CD4-positive, alpha-beta T cell treated with Interleukin-2 at 100 ng/mL for 4 hours (primary cell): ENCODE measurements around the gene KHSRP.
A peak's percentile ranks its signal among the peaks of the same experiment; 100 is the strongest.

Experiments
- DNase-seq: peaks from one replicate; pipeline ENCODE4 v3.0.0-alpha.2; 2020; ENCODE audit warnings: low spot score

Gene KHSRP

DNA sequence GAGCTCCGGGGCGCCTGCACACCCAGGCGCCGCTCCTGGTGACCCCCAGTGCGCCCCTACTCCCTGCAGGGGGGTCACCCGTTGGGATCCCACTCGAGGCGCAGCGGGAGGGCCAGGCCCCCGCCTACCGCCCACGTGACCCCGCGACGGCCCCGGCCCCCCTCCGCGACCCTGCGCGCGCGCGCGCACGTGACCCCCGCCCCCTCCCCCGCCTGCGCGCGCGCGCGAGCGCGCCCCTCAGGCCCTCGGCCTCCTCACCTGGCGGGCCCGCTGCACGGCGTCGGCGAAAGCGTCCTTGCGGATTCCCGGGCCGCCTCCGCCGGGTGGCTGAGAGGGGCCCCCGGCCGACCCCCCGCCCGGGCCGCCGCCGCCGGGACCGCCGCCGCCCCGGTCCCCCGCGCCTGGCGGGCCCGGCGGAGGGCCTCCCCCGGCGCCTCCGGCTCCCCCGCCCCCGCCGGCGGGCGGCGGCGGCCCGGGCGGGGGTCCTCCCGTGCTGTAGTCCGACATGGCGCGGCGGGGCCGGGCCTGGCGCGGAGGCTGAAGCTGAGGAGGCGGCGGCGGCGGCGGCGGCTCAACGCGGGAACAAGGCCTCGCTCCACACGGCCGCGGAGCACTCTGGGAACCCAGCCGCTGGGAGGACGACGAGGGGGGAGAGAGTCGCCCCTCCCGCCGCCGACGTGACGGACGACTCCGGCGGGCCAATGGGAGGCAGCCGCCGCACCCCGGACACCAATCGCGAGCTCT lies at the start of gene KHSRP:
Gene KHSRP, minus strand, starts transcription at position 617 of the 744 bp plus-strand sequence. Its CDS starts 110 bp downstream, at position 507.
- DNase-seq = no peak

DNA sequence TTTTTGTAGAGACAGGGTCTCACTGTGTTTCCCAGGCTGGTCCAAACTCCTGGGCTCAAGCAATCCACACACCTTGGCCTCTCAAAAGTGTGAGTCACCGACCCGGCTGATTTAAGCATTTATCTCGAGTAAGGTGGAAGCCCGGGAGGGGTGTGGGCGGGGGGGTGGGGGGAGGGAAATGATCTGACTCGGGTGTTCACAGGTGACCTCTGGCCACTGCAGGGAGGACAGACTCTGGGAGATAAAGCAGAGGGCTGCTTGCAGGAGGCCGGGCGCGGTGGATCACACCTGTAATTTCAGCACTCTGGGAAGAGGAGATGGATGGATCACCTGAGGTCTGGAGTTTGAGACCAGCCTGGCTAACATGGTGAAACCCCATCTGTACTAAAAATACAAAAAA lies 49.0 kb upstream of the KHSRP start:
- DNase-seq = no peak

- no peak for DNase-seq
Observed at GRCh38 chr19:6472713-6473112, 48.1 kb upstream of the KHSRP start.

DNA sequence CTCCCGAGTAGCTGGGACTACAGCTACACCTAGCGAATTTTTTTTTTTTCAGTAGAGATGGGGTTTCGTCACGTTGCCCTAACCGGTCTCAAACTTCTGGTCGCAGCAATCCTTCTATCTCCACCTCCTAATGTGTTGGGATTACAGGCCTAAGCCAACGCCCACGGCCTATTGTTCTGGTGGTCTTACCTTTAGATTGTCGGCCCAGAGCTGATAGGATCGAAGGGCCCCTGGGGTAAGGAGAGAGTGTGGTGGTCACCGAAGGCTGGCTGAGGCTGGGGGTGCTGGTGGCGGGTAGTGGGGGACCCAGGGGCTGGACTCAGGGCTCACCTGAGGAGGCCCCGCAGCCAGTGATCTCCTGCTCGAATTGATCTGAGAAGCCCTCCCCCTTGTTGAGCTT lies 46.5 kb upstream of the KHSRP start:
- no peak for DNase-seq

- no peak for DNase-seq
Observed at GRCh38 chr19:6470173-6470572, 45.6 kb upstream of the KHSRP start.

DNA sequence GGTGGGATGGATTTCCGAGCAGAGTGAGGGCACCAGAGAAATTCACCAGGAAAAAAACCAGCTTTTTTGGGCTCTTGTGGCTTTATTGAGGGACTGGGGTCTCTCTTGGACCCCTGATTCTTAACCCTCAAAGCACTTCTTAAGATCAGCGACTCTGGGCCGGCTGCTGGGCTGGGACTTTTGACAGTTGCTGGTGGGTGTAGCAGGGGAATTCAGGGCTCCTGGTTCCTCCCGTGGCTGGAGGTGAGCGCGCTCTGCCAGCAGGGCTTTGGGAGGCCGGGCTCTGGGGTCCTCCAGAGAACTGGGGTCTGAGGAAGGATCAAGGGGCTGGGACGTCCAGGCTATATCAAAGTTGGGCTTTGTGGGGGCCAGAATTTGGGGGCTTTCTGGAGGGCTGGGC lies 42.8 kb upstream of the KHSRP start:
- DNase-seq = no peak

GRCh38 chr19:6466526-6467248 lies 42.1 kb upstream of the KHSRP start:
- DNase-seq = no peak

GRCh38 chr19:6465663-6466062 lies 41.1 kb upstream of the KHSRP start:
- DNase-seq = no peak

DNA sequence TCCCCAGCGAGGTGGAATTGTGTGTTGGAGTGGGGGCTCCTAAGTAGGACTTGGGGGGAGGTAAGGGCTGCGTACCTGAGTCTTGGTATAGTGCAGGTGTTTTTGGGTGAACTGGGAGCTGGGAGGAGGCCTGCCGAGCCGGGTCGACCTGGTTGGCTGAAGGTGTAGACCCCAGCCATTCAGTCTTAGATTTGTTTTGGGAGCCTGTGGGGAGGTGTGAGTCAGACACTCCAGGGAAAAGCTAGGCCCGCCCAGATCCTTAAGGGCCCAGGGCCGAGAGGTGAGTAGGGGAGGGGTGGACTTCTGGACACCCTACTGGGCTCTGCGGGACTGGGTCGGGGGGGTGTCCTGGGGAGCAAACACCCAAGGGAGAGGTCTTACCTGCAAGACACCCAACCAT lies 40.4 kb upstream of the KHSRP start:
- DNase-seq = no peak

DNA sequence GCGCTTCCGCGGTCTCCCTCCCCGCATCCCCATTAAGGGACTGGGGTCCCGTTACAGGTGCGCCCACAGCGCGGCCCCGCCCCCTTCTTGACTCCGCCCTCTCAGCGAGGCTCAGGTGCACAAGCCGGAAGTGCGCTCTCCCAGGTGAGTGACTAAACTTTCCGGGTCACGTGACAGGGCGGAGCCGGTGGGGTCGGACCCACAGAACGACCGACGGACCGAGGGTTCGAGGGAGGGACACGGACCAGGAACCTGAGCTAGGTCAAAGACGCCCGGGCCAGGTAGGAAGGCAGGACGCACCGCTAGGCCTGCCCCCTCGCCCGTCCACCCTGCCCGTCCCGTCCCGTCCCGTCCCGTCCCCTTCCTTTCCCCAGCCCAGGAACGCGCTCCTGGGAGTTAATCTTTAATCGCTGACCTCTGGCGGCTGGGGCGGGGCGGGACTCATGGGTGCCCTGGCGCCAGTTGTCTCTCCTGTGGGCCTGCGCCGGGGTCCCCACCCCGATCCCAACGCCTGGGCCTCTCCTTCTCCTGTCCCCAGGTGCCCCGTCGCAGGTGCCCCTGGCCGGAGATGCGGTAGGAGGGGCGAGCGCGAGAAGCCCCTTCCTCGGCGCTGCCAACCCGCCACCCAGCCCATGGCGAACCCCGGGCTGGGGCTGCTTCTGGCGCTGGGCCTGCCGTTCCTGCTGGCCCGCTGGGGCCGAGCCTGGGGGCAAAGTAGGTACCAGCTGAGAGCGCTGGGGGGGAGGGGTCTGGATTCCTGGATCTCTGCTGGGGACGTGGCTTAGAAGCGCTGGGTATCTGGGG lies 39.7 kb upstream of the KHSRP start, which contains the start of gene CRB3:
Gene CRB3, plus strand, starts transcription at position 202 of the 804 bp plus-strand sequence. Its CDS starts 431 bp downstream, at position 633.
- DNase-seq = peak; percentile 57

GRCh38 chr19:6460099-6460884 lies 35.7 kb upstream of the KHSRP start:
- peak; percentile 98 for DNase-seq

DNA sequence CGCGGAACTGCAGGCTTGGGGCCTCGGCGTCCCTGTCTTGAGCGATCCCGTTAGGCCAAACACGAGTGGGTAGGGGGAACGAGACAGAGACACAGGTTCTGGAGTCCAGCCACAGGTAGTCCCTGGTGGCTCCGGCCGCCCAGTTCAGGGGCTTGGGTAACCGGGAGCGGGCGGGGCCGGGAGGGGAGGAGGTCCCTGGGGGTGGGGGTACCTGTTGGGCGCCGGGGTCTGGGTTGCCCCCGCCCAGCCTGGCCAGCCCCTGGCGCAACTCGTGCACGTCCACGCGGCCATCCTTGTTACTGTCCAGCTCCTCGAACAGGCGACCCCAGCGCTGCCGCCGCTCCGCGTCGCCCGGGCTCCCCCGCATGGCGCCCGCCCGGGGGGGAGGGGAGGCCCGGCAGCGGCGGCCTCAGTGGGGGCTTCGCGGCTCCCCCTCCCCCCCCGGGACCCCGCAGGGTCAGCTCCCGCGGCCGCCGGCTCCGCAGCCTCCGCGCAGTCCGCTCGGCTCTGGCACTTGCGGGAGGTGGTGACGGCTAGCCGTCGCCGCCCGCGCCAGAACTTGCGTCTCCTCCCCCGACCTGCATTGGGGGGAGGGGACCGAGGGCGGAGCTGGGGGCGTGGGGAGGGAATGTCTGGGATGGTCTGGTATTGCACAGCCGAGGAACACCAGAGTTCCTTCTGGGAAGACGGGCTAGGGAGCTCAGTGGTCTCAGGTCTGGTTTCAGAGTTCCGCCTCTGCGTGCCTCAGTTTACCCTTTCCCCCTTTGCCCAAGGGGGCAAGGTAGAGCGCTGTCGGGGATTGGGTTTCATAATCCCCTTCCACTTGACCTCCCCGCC lies 34.9 kb upstream of the KHSRP start, which contains the start of gene SLC25A23:
Gene SLC25A23, minus strand, starts transcription at position 531 of the 837 bp plus-strand sequence. Its CDS starts 164 bp downstream, at position 367.
- peak; percentile 60 for DNase-seq

- DNase-seq = no peak
Observed at GRCh38 chr19:6458695-6459261, 34.2 kb upstream of the KHSRP start.

DNA sequence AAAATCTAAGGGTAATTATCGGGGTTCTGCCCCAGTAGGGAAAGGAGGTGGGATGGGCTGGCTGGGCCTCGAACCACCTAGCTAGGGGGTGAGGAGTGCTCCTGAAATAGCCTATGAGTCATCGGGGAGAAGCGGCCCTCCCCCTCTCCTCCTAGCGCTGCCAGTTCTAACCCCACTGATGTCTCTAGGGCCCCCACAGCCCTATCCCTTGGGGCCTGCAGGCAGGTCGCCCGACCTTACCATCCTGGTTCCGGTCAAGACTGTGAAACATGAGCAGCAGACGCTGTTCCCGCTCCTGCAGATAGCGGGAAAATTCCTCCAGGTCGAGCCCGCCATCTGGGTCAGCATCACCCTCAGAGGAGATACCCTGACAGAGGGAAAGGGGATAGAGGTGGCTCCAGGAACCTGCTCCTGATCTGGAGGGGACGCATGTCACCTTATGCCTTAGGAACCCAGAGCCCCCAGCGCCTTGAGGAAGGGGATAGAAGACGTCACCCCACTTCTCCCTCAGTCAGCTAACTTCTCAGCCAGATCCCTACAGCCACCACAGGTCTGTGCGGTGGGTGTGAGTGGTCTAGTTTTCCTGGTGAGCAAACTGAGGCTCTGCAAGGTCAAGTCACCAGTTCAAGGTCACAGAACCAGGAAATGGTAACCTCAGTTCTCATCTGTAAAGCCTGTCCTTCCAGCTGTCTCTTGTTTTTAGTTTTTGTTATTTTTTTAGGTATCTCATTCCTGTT lies 33.5 kb upstream of the KHSRP start:
- DNase-seq = no peak

GRCh38 chr19:6455924-6456323 lies 31.3 kb upstream of the KHSRP start:
- no peak for DNase-seq

- no peak for DNase-seq
Observed at GRCh38 chr19:6453951-6454565, 29.4 kb upstream of the KHSRP start.

GRCh38 chr19:6452899-6453298 lies 28.3 kb upstream of the KHSRP start:
- no peak for DNase-seq

DNA sequence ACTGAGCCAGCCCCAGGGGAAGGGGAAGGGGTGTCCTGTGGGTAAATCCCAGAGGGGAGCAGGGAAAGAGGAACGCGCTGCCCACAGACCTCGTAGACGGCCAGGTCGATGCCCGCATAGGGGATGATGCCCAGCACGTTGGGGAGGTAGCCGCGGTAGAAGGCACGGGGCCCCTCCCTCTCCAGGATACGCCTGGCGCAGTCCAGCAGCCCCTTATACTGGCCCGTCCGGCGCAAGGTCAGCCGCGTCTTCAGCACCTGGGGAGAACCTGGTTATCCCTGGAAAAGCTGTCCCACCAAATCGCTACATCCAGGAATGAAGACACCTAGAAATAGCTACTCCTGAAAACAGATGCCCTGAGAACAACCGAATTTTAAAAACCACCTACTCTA lies 27.6 kb upstream of the KHSRP start:
- DNase-seq = no peak

DNA sequence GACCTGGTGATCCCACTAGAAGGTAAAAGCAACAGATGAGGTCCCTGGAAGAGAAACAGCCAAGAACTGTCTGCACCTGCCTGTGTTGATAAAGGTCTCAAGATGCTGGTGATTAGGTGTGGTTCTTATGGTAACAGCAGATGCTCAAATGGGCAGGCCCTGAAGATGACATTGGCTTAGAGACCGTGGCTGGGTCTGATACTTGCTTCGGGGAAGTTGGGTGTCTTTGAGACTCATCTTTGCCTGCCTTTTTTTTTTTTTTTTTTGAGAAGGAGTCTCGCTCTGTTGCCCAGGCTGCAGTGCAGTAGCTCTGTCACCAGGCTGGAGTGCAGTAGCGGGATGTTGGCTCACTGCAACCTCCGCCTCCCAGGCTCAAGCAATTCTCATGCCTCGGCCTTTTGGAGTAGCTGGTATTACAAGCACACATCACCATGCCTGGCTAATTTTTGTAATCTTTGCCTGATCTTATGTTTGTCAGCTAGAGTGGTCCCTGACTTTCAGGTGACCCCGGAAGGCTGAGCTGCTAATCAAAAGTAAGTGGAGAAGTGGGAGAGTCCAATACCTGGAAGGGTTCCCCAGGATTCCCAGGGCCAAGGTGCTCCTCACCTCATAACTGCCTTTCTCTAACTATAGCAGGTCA lies 27.1 kb upstream of the KHSRP start:
- DNase-seq = no peak
